Nephron (organoid): Measurements from ENCODE around the gene DNAJC13.
"Not testable (repeated sequence)": the region's sequence is repeated elsewhere in the genome, so short reads cannot be mapped to it uniquely, and the experiment has no call there.

Source experiments
- H3K27ac Mint-ChIP-seq, 3 experiments: 2 replicates each; pipeline ENCODE4 v1.8.0; 2020; ENCODE audit warnings: mixed read lengths in 3 of 3, mild to moderate bottlenecking in 2 of 3, moderate library complexity in 1 of 3
- H3K27me3 Mint-ChIP-seq: 2 replicates; pipeline ENCODE4 v1.8.0; 2021; ENCODE audit warnings: low read depth, mild to moderate bottlenecking, moderate library complexity, mixed read lengths
- H3K36me3 Mint-ChIP-seq: 2 replicates; pipeline ENCODE4 v1.8.0; 2020; ENCODE audit warnings: low read depth, mixed read lengths
- H3K4me1 Mint-ChIP-seq: 2 replicates; pipeline ENCODE4 v1.8.0; 2020; ENCODE audit warnings: mixed read lengths
- H3K4me3 Mint-ChIP-seq, 3 experiments: 2 replicates each; pipeline ENCODE4 v1.8.0; 2020; ENCODE audit warnings: mild to moderate bottlenecking in 3 of 3, mixed read lengths in 3 of 3, moderate library complexity in 2 of 3
- H3K9me3 Mint-ChIP-seq: 2 replicates; pipeline ENCODE4 v1.8.0; 2020; ENCODE audit warnings: mixed read lengths
- TF ChIP-seq, protein P1 (sequence below), 3 experiments: fragments of 200-600 bp; sonication (generic); IDR thresholded peaks; one replicate each; pipeline ENCODE4 v1.5.0; 2021; ENCODE audit warnings: antibody characterized with exemption in 3 of 3; ENCODE audit not compliant: unreplicated experiment in 3 of 3

The DNAJC13 gene

DNA sequence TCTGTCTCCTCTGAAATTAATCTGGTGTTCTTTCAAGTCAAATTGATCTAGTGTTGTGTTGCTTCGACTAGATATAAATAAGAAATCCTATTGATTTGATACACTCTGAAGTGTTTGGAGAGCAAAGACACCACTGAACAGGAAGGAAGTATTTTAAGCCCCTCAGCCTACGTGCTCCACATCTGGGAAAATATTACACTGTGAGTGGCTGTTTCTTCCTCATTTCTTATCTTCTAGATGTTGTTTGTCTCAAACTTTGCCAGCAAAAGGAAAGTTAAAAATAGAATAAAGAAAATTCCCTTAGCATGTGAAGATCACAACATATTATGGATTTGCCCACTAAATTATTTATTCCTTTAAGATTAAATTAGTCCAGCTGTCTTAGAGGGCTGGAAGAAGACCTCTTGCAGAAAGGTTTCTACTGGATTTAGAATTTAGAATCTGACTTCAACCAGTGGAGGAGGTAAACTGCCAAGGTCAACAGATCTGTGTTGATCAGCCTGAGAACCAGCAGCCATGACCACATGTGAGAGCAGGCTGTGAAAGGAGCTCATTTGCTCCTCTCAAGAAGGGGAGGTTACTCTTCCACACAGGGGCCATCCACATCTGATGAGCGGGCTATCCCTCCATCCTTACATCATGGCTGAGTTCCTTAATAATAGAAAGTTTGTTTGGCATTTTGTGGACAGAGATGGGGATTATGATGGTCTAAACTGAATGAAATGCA is 133.4 kb downstream of the DNAJC13 start:
- Mint-ChIP-seq H3K4me1 (peaks cover 16% of the 10 kb centered on the region), H3K4me3 (no peak overlapping the region), H3K27me3 (no peaks in the 10 kb centered on the region), H3K27ac (peak overlapping the region in 1 of 3 experiments; percentile 78), H3K36me3 (no peaks in the 10 kb centered on the region), H3K9me3 (no peaks in the 10 kb centered on the region)
- TF ChIP-seq, protein P1, sequence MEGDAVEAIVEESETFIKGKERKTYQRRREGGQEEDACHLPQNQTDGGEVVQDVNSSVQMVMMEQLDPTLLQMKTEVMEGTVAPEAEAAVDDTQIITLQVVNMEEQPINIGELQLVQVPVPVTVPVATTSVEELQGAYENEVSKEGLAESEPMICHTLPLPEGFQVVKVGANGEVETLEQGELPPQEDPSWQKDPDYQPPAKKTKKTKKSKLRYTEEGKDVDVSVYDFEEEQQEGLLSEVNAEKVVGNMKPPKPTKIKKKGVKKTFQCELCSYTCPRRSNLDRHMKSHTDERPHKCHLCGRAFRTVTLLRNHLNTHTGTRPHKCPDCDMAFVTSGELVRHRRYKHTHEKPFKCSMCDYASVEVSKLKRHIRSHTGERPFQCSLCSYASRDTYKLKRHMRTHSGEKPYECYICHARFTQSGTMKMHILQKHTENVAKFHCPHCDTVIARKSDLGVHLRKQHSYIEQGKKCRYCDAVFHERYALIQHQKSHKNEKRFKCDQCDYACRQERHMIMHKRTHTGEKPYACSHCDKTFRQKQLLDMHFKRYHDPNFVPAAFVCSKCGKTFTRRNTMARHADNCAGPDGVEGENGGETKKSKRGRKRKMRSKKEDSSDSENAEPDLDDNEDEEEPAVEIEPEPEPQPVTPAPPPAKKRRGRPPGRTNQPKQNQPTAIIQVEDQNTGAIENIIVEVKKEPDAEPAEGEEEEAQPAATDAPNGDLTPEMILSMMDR (IDR thresholded peaks at IDR 0.05; ENCODE audit: unreplicated experiment in 3 of 3): no peak

GRCh38 chr3:132553826-132554225 is 136.5 kb downstream of the DNAJC13 start:
- H3K4me1 Mint-ChIP-seq: peaks cover 24% of the 10 kb centered on the region
- H3K27me3 Mint-ChIP-seq: no peaks in the 10 kb centered on the region
- TF ChIP-seq, protein P1 (IDR thresholded peaks at IDR 0.05; ENCODE audit: unreplicated experiment in 3 of 3): no peak
- no peaks in the 10 kb centered on the region for H3K9me3 Mint-ChIP-seq
- no peak overlapping the region for H3K4me3 Mint-ChIP-seq
- no peak overlapping the region for H3K27ac Mint-ChIP-seq
- H3K36me3 Mint-ChIP-seq: peaks cover 9% of the 10 kb centered on the region

GRCh38 chr3:132554437-132554836 is 137.1 kb downstream of the DNAJC13 start:
- Mint-ChIP-seq H3K27ac (peak overlapping the region in 2 of 3 experiments; percentile 3 to 9), H3K4me3 (no peak overlapping the region), H3K36me3 (peaks cover 11% of the 10 kb centered on the region), H3K9me3 (no peaks in the 10 kb centered on the region), H3K4me1 (peaks cover 24% of the 10 kb centered on the region), H3K27me3 (no peaks in the 10 kb centered on the region)
- TF ChIP-seq, protein P1 (IDR thresholded peaks at IDR 0.05; ENCODE audit: unreplicated experiment in 3 of 3): no peak

- TF ChIP-seq, protein P1 (IDR thresholded peaks at IDR 0.05; ENCODE audit: unreplicated experiment in 3 of 3): no peak
- Mint-ChIP-seq H3K36me3 (peaks cover 11% of the 10 kb centered on the region), H3K27me3 (no peaks in the 10 kb centered on the region), H3K4me1 (peaks cover 20% of the 10 kb centered on the region), H3K9me3 (no peaks in the 10 kb centered on the region), H3K4me3 (no peak overlapping the region), H3K27ac (peak overlapping the region in 1 of 3 experiments; percentile 36)
Observed at GRCh38 chr3:132555306-132556035, 138.2 kb downstream of the DNAJC13 start.

- peaks cover 18% of the 10 kb centered on the region for H3K4me1 Mint-ChIP-seq
- not testable (repeated sequence) for H3K4me3 Mint-ChIP-seq
Observed at GRCh38 chr3:132556036-132556386, 138.7 kb downstream of the DNAJC13 start.

DNA sequence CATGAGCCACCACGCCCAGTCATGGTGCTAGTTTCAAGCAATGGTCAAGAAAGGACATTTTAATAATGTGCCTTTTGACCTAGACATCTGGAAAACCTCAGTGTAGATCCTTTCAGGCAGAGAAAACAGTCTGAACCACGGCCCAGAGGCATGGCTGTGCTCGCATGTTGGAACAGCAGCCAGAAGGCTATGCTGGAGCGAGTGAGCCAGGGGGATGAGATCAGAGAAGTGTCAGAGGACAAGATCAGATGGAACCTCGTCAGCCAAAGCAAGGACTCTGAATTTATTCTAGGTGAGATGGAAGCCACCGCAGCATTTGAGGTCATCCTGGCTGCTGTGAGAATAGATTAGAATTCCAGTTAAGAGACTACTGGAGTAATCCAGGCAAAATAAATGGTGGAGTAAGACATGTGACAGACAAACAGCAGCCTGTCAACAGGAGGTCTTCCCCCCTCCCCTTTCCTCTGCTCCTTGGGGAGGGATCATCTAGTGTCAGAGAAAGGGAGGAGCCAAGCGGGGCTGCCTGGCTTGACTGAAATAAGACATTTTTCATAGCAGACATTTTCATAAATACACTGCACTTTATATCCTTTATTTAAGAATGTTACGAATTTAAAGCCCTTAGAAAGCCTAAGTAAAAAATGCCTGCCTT is 139.3 kb downstream of the DNAJC13 start:
- H3K9me3 Mint-ChIP-seq: no peaks in the 10 kb centered on the region
- no peak overlapping the region for H3K4me3 Mint-ChIP-seq
- peaks cover 18% of the 10 kb centered on the region for H3K4me1 Mint-ChIP-seq
- H3K27me3 Mint-ChIP-seq: no peaks in the 10 kb centered on the region
- peak overlapping the region in 1 of 3 experiments; percentile 17 for H3K27ac Mint-ChIP-seq
- TF ChIP-seq, protein P1 (IDR thresholded peaks at IDR 0.05; ENCODE audit: unreplicated experiment in 3 of 3): no peak
- peaks cover 16% of the 10 kb centered on the region for H3K36me3 Mint-ChIP-seq

More at GRCh38 chr3:132556036-132556386, 138.7 kb downstream of the DNAJC13 start:
- H3K27ac Mint-ChIP-seq: peak overlapping the region in 1 of 3 experiments; percentile 36
- peaks cover 16% of the 10 kb centered on the region for H3K36me3 Mint-ChIP-seq
- H3K9me3 Mint-ChIP-seq, H3K27me3 Mint-ChIP-seq: not testable (repeated sequence)
